ENCODE measurements around the gene ARHGAP22.

DNA sequence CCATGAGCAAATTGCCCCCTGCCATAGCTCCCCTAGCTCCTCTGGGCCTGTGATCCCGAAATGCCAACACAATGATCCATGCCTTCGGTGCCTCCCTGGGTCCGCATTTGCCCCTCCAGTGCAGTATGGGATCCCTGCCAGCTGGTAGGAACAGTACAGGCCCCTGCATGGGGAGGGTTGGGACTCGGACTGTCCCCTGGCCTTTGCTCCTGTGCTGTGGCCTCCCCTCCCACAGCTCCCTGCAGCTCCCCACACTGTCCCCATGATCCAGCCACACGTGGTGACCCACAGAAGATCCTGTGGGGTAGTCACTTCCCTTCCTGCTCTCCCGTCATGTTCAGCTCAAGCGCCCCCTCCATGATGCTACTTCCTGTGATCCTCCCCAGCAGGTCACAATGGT lies 158.1 kb downstream of the ARHGAP22 start:
- no peak for TF ChIP-seq SIN3A (IDR thresholded peaks at IDR 0.05; ENCODE audit: borderline replicate concordance, insufficient read depth, low read length)
- TF ChIP-seq POLR2AphosphoS5 (IDR thresholded peaks at IDR 0.05; ENCODE audit: low read depth, low read length) = no peak

Data from PFSK-1 (cell line).